Measurements from ENCODE around the gene EFNA4.

Gene EFNA4

DNA sequence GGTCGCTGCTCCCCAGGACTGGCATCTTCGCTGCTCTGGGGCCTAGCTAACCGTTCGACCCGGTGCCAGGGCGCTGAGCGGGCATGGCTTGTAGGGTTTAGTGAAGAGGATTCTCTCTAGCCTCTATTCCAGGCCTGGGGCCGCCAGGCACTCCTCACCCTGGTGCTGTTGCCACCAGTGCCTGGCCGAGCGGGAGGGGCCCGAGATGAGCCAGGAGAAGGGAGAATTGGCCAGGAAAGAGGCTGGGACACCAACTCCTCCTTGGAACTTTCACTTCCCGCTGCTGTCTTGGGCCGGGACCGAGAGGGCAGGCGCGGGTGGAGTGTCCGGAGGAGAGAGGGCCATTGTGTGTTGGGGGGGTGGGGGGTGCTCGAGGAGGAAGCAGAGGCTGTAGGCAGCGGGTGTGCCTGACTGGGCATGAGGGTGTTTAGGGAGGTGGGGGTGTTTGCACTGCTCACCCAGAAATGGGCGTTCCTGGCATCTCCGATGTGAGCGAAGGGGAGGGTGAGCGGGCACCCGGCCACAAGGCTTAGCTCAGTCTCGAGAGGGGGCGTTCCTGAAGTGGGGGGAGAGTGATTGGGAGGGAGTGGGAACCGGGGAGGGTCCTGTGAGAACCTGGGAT is 11.7 kb upstream of the EFNA4 start (continued):
- TF ChIP-seq, protein P1, sequence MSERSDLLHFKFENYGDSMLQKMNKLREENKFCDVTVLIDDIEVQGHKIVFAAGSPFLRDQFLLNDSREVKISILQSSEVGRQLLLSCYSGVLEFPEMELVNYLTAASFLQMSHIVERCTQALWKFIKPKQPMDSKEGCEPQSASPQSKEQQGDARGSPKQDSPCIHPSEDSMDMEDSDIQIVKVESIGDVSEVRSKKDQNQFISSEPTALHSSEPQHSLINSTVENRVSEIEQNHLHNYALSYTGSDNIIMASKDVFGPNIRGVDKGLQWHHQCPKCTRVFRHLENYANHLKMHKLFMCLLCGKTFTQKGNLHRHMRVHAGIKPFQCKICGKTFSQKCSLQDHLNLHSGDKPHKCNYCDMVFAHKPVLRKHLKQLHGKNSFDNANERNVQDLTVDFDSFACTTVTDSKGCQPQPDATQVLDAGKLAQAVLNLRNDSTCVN (tag by site-specific recombination; optimal IDR thresholded peaks at IDR 0.05): peak; percentile 22
- TF ChIP-seq, protein P2, sequence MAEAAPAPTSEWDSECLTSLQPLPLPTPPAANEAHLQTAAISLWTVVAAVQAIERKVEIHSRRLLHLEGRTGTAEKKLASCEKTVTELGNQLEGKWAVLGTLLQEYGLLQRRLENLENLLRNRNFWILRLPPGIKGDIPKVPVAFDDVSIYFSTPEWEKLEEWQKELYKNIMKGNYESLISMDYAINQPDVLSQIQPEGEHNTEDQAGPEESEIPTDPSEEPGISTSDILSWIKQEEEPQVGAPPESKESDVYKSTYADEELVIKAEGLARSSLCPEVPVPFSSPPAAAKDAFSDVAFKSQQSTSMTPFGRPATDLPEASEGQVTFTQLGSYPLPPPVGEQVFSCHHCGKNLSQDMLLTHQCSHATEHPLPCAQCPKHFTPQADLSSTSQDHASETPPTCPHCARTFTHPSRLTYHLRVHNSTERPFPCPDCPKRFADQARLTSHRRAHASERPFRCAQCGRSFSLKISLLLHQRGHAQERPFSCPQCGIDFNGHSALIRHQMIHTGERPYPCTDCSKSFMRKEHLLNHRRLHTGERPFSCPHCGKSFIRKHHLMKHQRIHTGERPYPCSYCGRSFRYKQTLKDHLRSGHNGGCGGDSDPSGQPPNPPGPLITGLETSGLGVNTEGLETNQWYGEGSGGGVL (tag by site-specific recombination; IDR thresholded peaks at IDR 0.05): peak; percentile 99
- TF ChIP-seq, protein P3, sequence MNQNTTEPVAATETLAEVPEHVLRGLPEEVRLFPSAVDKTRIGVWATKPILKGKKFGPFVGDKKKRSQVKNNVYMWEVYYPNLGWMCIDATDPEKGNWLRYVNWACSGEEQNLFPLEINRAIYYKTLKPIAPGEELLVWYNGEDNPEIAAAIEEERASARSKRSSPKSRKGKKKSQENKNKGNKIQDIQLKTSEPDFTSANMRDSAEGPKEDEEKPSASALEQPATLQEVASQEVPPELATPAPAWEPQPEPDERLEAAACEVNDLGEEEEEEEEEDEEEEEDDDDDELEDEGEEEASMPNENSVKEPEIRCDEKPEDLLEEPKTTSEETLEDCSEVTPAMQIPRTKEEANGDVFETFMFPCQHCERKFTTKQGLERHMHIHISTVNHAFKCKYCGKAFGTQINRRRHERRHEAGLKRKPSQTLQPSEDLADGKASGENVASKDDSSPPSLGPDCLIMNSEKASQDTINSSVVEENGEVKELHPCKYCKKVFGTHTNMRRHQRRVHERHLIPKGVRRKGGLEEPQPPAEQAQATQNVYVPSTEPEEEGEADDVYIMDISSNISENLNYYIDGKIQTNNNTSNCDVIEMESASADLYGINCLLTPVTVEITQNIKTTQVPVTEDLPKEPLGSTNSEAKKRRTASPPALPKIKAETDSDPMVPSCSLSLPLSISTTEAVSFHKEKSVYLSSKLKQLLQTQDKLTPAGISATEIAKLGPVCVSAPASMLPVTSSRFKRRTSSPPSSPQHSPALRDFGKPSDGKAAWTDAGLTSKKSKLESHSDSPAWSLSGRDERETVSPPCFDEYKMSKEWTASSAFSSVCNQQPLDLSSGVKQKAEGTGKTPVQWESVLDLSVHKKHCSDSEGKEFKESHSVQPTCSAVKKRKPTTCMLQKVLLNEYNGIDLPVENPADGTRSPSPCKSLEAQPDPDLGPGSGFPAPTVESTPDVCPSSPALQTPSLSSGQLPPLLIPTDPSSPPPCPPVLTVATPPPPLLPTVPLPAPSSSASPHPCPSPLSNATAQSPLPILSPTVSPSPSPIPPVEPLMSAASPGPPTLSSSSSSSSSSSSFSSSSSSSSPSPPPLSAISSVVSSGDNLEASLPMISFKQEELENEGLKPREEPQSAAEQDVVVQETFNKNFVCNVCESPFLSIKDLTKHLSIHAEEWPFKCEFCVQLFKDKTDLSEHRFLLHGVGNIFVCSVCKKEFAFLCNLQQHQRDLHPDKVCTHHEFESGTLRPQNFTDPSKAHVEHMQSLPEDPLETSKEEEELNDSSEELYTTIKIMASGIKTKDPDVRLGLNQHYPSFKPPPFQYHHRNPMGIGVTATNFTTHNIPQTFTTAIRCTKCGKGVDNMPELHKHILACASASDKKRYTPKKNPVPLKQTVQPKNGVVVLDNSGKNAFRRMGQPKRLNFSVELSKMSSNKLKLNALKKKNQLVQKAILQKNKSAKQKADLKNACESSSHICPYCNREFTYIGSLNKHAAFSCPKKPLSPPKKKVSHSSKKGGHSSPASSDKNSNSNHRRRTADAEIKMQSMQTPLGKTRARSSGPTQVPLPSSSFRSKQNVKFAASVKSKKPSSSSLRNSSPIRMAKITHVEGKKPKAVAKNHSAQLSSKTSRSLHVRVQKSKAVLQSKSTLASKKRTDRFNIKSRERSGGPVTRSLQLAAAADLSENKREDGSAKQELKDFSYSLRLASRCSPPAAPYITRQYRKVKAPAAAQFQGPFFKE (tag by site-specific recombination; IDR thresholded peaks at IDR 0.05; ENCODE audit: borderline replicate concordance): peak; percentile 93; the same call in 1 of the 2 replicates
- TF ChIP-seq ZBTB17 (tag by site-specific recombination; IDR thresholded peaks at IDR 0.05) (peak; percentile 34; the same call in 1 of the 2 replicates), IKZF3 (tag by site-specific recombination; IDR thresholded peaks at IDR 0.05) (peak; percentile 46), EGR2 (tag by site-specific recombination; IDR thresholded peaks at IDR 0.05; ENCODE audit: low read depth) (peak; percentile 93), KLF7 (tag by site-specific recombination; IDR thresholded peaks at IDR 0.05; ENCODE audit: borderline replicate concordance) (0 out of 2 replicates have a peak, but pooled peaks have one; percentile 11), ZNF335 (tag by site-specific recombination; conservative IDR thresholded peaks at IDR 0.05) (peak; percentile 53; the same call in 1 of the 2 replicates)

DNA sequence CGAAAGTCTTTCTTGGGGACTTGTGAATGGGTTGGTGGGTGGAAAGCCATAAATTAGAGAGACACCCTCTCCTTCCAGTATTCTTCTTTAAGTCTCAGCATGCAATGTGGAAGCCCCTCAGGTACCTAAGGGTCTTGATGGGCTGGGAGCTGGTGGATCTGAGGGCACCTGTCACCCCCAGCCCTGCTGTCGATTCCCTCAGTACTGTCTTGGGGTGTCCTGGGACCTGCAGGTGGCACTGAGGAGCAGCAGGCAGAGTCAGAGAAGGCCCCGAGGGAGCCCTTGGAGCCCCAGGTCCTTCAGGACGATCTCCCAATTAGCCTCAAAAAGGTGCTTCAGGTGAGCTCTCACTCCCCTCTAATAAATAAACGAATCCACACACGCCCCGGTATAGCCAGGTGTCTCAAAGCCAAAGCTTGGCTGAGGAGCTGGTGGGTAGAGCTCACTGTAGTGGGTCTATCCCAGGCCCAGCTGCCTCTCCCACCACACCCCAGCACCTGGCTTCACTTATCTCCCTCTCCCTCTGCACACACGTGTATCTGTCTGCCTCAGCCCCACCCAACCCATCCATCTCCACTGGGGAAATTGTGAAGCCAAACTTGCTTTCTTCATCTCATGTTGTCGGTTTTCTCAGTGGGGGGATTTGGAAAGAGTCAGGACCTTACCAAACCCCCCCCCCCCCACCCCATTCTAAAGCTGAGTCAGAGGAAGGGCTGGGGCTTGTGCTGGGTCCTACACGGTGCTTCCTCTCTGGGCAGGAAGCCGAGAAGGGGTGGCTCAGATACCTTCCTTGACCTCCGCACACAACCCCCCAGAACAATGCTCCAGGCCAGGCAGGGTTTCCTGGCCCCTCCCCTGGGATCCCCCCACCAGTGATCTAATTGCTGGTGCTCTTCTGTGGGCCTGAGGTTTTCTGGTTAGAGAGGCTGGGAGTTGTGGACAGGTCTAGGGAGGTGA is 10.8 kb upstream of the EFNA4 start:
- Histone ChIP-seq H3K27ac (ENCODE audit: extremely low read depth, low read depth, low read length) (no peak overlapping the region), H3K4me1 (ENCODE audit: control insufficient read depth, insufficient read depth, low read length) (peaks cover 9% of the 10 kb centered on the region), H3K36me3 (ENCODE audit: control insufficient read depth in 2 of 2, insufficient read depth in 1 of 2, low read length in 2 of 2) (peaks cover 0 to 40% of the 10 kb centered on the region in 2 experiments; a peak in 1 of 3 replicates), H3K4me3 (ENCODE audit: low read depth, low read length) (peak overlapping the region; percentile 66), H3K9me3 (ENCODE audit: control insufficient read depth, insufficient read depth, low read depth, low read length) (no peaks in the 10 kb centered on the region)
- POLR2A ChIA-PET: interaction anchor here (0.6 to 1.0 kb wide), 3 partner anchors 9 to 1063 kb away, joined by 3 to 6 read pairs (median 3); partner anchors contain the start of gene FLAD1
- CTCF ChIA-PET: interaction anchor here (0.5 to 3.6 kb wide), 8 partner anchors 8 to 573 kb away, joined by 3 to 32 read pairs (median 4); no protein-coding TSS in a partner anchor
- no peak for TF ChIP-seq ZNF596 (tag by site-specific recombination; IDR thresholded peaks at IDR 0.05)
- TF ChIP-seq ZNF155 (tag by site-specific recombination; IDR thresholded peaks at IDR 0.05): no peak
- no peak for TF ChIP-seq ZNF132 (tag by site-specific recombination; IDR thresholded peaks at IDR 0.05; ENCODE audit: borderline replicate concordance)
- TF ChIP-seq OVOL3 (tag by site-specific recombination; IDR thresholded peaks at IDR 0.05): no peak
- peak; percentile 63 for TF ChIP-seq KLF1 (tag by site-specific recombination; IDR thresholded peaks at IDR 0.05)
- TF ChIP-seq ZNF510 (tag by site-specific recombination; IDR thresholded peaks at IDR 0.05; ENCODE audit: insufficient replicate concordance): no peak
- no peak for TF ChIP-seq TRIM28 (IDR thresholded peaks at IDR 0.05; ENCODE audit: borderline replicate concordance, low read length)
- no peak for TF ChIP-seq MEIS1 (CRISPR knock-in tag; IDR thresholded peaks at IDR 0.05; ENCODE audit: borderline replicate concordance)
- TF ChIP-seq ZIC2 (tag by site-specific recombination; IDR thresholded peaks at IDR 0.05): no peak
- TF ChIP-seq ZBTB20 (tag by site-specific recombination; IDR thresholded peaks at IDR 0.05): no peak
- TF ChIP-seq, protein P4, sequence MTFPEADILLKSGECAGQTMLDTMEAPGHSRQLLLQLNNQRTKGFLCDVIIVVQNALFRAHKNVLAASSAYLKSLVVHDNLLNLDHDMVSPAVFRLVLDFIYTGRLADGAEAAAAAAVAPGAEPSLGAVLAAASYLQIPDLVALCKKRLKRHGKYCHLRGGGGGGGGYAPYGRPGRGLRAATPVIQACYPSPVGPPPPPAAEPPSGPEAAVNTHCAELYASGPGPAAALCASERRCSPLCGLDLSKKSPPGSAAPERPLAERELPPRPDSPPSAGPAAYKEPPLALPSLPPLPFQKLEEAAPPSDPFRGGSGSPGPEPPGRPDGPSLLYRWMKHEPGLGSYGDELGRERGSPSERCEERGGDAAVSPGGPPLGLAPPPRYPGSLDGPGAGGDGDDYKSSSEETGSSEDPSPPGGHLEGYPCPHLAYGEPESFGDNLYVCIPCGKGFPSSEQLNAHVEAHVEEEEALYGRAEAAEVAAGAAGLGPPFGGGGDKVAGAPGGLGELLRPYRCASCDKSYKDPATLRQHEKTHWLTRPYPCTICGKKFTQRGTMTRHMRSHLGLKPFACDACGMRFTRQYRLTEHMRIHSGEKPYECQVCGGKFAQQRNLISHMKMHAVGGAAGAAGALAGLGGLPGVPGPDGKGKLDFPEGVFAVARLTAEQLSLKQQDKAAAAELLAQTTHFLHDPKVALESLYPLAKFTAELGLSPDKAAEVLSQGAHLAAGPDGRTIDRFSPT (tag by site-specific recombination; IDR thresholded peaks at IDR 0.05): 0 out of 2 replicates have a peak, but pooled peaks have one; percentile 1
- no peak for TF ChIP-seq KLF9 (tag by site-specific recombination; IDR thresholded peaks at IDR 0.05; ENCODE audit: low read depth)
